Brain microvascular endothelial cell (primary cell): ENCODE results near the gene MESP1.

ENCODE experiments used
- DNase-seq: peaks from one replicate; pipeline ENCODE4 v3.0.0-alpha.2; 2020
- H3K27ac ChIP-seq: fragments of 250-450 bp; sonication (Bioruptor Pico); 2 replicates; pipeline ENCODE4 v1.5.1; 2020; ENCODE audit warnings: mild to moderate bottlenecking, moderate library complexity
- H3K27me3 ChIP-seq: fragments of 250-450 bp; sonication (Bioruptor Pico); replicated peaks from 2 replicates; pipeline ENCODE4 v1.5.1; 2020; ENCODE audit warnings: mild to moderate bottlenecking
- H3K36me3 ChIP-seq: fragments of 250-450 bp; sonication (Bioruptor Pico); replicated peaks from 2 replicates; pipeline ENCODE4 v1.5.1; 2020; ENCODE audit warnings: mild to moderate bottlenecking
- H3K4me3 ChIP-seq: 2 replicates; pipeline ENCODE4 v1.5.1; 2011; ENCODE audit warnings: low read depth, mild to moderate bottlenecking, control low read depth, low read length, moderate library complexity
- in situ Hi-C: cut with HindIII; loops from 2 replicates; pipeline ENCODE4 v1.10.0; 2017; ENCODE audit warnings: low sequenced_read_pairs, low pct_ligation_motif_present
- TF ChIP-seq, protein P1 (sequence below): IDR thresholded peaks from 2 replicates; pipeline ENCODE4 v1.5.1; 2011; ENCODE audit warnings: low read depth, mild to moderate bottlenecking, moderate library complexity, low read length, control low read depth, inconsistent platforms; ENCODE audit errors: missing control alignments

The MESP1 gene

DNA sequence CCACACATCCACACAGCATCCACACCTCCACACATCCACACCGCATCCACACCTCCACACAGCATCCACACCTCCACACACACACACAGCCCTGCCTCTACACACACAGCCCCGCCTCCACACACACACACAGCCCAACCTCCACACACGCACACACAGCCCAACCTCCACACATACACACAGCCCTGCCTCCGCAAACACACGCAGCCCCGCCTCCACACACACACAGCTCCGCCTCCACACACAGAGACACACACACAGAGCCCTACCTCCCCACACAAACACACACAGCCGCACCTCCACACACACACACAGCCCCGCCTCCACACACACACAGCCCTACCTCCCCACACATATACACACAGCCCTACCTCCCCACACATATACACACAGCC, 4.7 kb downstream of the MESP1 start:
- in situ Hi-C loops: no loop called here
- TF ChIP-seq, protein P1, sequence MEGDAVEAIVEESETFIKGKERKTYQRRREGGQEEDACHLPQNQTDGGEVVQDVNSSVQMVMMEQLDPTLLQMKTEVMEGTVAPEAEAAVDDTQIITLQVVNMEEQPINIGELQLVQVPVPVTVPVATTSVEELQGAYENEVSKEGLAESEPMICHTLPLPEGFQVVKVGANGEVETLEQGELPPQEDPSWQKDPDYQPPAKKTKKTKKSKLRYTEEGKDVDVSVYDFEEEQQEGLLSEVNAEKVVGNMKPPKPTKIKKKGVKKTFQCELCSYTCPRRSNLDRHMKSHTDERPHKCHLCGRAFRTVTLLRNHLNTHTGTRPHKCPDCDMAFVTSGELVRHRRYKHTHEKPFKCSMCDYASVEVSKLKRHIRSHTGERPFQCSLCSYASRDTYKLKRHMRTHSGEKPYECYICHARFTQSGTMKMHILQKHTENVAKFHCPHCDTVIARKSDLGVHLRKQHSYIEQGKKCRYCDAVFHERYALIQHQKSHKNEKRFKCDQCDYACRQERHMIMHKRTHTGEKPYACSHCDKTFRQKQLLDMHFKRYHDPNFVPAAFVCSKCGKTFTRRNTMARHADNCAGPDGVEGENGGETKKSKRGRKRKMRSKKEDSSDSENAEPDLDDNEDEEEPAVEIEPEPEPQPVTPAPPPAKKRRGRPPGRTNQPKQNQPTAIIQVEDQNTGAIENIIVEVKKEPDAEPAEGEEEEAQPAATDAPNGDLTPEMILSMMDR: no peak
- Histone ChIP-seq H3K27ac (no peak overlapping the region), H3K36me3 (no peaks in the 10 kb centered on the region), H3K27me3 (peaks cover 3% of the 10 kb centered on the region), H3K4me3 (no peak overlapping the region)
- no peak for DNase-seq

DNA sequence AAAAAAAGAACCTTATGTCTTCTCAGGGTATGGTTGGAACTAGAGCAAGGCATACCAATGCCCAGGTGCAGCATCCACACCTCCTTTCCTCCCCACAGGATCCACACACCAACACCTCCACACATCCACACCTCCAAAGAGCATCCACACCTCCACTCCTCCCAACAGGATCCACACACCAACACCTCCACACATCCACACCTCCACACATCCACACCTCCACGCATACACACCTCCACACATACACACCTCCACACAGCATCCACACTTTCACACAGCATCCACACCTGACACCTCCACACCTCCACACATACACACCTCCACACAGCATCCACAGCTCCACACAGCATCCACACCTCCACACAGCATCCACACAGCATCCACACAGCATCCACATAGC, 5.3 kb downstream of the MESP1 start:
- no peaks in the 10 kb centered on the region for H3K36me3 ChIP-seq
- H3K27ac ChIP-seq: no peak overlapping the region
- H3K4me3 ChIP-seq: no peak overlapping the region
- TF ChIP-seq, protein P1: no peak
- no peak for DNase-seq
- H3K27me3 ChIP-seq: peaks cover 3% of the 10 kb centered on the region
- in situ Hi-C loops: no loop called here

GRCh38 chr15:89745131-89745530, 5.9 kb downstream of the MESP1 start:
- no peak for DNase-seq
- TF ChIP-seq, protein P1: no peak
- in situ Hi-C loops: no loop called here

DNA sequence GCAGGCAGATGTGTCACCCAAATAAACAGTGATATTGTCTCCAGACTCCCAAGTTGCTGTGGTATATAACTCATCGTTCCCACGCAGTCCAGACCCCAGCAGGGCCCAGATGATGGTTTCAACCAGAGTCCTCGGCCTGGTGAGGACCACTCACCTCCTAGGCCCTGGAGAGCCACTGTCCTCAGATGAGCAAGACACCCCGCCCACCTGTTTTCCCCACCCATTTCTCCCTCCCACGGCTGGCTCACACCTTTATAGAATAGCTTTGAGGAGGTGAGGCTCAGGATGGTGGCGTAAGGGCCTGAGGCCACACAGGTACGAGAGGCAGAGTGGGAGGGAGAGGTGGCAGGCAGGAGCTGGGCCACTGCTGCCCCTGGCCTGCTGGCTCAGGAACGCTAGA, 7.5 kb downstream of the MESP1 start:
- TF ChIP-seq, protein P1: no peak
- in situ Hi-C loops: no loop called here
- H3K4me3 ChIP-seq: no peak overlapping the region
- no peaks in the 10 kb centered on the region for H3K27me3 ChIP-seq
- no peaks in the 10 kb centered on the region for H3K36me3 ChIP-seq
- no peak overlapping the region for H3K27ac ChIP-seq
- DNase-seq: no peak

More at GRCh38 chr15:89745131-89745530, 5.9 kb downstream of the MESP1 start:
- Histone ChIP-seq H3K27me3 (peaks cover 3% of the 10 kb centered on the region), H3K36me3 (no peaks in the 10 kb centered on the region), H3K27ac (no peak overlapping the region), H3K4me3 (no peak overlapping the region)

DNA sequence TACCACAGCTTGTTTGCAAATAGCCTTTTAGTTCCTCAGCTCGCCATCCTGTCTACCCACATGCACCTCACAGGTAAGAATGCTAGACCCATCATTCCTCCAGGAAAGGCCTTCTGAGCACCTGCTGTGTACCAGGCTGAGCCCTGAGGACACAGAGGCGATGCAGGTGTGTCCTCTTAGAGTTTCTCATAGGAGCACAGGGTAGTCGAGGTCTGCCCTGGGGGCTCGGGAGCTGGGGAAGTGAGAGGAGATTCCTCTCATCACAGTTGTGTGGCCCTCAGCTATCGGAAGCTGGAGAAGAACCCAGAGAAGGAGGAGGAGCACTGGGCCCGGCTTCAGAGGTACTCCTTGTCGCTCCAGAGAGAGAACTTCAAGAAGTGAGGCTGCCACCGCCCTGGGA, 8.0 kb downstream of the MESP1 start:
- TF ChIP-seq, protein P1: no peak
- Histone ChIP-seq H3K27me3 (no peaks in the 10 kb centered on the region), H3K27ac (no peak overlapping the region), H3K36me3 (no peaks in the 10 kb centered on the region), H3K4me3 (no peak overlapping the region)
- no peak for DNase-seq
- in situ Hi-C loops: no loop called here

GRCh38 chr15:89740137-89740536, 10.9 kb downstream of the MESP1 start:
- H3K36me3 ChIP-seq: no peaks in the 10 kb centered on the region
- H3K4me3 ChIP-seq: no peak overlapping the region
- TF ChIP-seq, protein P1: peak; percentile 87
- H3K27me3 ChIP-seq: peaks cover 2% of the 10 kb centered on the region
- in situ Hi-C loops: no loop called here
- DNase-seq: peak; percentile 49
- no peak overlapping the region for H3K27ac ChIP-seq
